HAP-1 (cell line): ENCODE data around the gene TFCP2L1.
"Not testable (repeated sequence)": the region's sequence is repeated elsewhere in the genome, so short reads cannot be mapped to it uniquely, and the experiment has no call there.

Experiments
- DNase-seq, 2 experiments: peaks; one replicate each; pipeline ENCODE4 v3.0.0-alpha.2; 2016 to 2020; ENCODE audit warnings: low spot score in 2 of 2
- H3K27me3 ChIP-seq: fragments of 250-450 bp; sonication (Bioruptor Pico); 2 replicates; pipeline ENCODE4 v1.5.1; 2020; ENCODE audit warnings: low read depth, mild to moderate bottlenecking, moderate library complexity
- H3K36me3 ChIP-seq: fragments of 250-450 bp; sonication (Bioruptor Pico); replicated peaks from 2 replicates; pipeline ENCODE4 v1.5.1; 2020; ENCODE audit warnings: mild to moderate bottlenecking
- H3K4me1 ChIP-seq: fragments of 250-450 bp; sonication (Bioruptor Pico); 2 replicates; pipeline ENCODE4 v1.5.1; 2020; ENCODE audit warnings: mild to moderate bottlenecking
- H3K4me3 ChIP-seq: fragments of 250-450 bp; sonication (Bioruptor Pico); 2 replicates; pipeline ENCODE4 v1.5.1; 2020; ENCODE audit warnings: mild to moderate bottlenecking, moderate library complexity
- H3K9me3 ChIP-seq: fragments of 250-450 bp; sonication (Bioruptor Pico); 2 replicates; pipeline ENCODE4 v1.5.1; 2020; ENCODE audit warnings: mild to moderate bottlenecking, moderate library complexity
- in situ Hi-C: fragments of 300-500 bp; cut with MboI; formaldehyde crosslinking; loops from 3 replicates; pipeline ENCODE4 v1.14.3; 2020; ENCODE audit warnings: low sequenced_read_pairs, inconsistent platforms, mixed read lengths

TFCP2L1 gene

DNA sequence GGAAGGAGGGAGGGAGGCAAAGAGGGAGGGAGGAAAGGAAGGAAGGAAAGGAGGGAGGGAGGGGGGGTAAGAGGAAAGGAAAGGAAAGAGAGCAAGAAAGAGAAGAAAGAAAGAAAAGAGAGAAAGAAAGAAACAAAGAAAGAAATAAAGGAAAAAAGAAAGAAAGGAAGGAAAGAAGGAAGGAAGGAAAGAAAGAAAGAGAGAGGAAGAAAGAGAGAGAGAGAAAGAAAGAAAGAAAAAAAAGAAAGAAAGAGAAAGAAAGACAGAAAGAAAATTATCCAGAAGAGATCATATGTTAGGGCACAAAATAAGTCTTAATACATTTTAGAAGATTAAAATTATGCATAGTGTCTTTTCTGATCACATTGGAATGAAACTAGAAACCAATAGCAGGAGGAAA lies 24.3 kb upstream of the TFCP2L1 start:
- no peak for DNase-seq
- Histone ChIP-seq H3K36me3 (no peaks in the 10 kb centered on the region), H3K27me3 (peaks cover 22% of the 10 kb centered on the region; the same call in 1 of the 2 replicates), H3K4me3 (no peak overlapping the region), H3K4me1 (no peaks in the 10 kb centered on the region), H3K9me3 (no peaks in the 10 kb centered on the region)
- in situ Hi-C loops = no loop called here

DNA sequence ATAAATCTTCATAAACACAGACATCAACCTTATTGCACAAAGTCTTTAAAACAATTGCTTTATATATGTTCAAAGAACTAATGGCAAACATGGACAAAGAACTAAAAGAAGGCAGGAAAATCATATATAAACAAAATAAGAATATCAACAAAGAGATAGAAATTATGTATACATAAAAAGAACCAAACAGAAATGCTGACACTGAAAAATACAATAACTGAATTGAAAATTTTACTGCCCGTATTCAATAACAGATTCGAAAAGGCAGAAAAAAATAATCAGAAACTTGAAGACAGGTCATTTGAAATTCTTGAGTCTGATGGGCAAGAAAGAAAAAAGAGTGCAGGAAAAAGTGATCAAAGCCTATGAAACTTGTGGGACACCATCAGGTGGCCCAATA lies 22.0 kb upstream of the TFCP2L1 start:
- no peaks in the 10 kb centered on the region for H3K9me3 ChIP-seq
- DNase-seq = no peak
- in situ Hi-C loops = no loop called here
- no peaks in the 10 kb centered on the region for H3K36me3 ChIP-seq
- no peak overlapping the region for H3K4me3 ChIP-seq
- H3K4me1 ChIP-seq = no peaks in the 10 kb centered on the region
- peaks cover 21% of the 10 kb centered on the region; the same call in 1 of the 2 replicates for H3K27me3 ChIP-seq

DNA sequence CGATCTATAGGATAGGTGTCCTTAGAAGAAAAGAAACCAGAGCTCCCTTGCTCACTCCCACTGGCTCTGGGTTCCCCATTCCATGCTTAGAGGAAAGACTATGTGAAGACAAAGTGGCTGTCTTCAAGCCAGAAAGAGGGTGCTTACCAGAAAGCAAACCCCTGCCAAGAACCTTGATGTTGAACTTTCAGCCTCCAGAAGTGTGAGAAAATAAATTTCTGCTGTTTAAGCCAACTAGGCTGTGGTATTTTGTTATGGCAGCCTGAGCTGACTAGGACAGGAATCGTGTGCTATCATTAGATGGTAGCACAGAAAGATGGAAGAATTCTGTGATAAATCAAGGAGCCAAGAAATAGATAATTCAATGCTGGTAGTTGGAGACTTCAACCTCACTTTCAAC lies 19.9 kb upstream of the TFCP2L1 start:
- H3K27me3 ChIP-seq = peaks cover 12% of the 10 kb centered on the region; the same call in 1 of the 2 replicates
- H3K9me3 ChIP-seq = no peaks in the 10 kb centered on the region
- in situ Hi-C loops = no loop called here
- no peaks in the 10 kb centered on the region for H3K4me1 ChIP-seq
- H3K4me3 ChIP-seq = no peak overlapping the region
- DNase-seq = no peak
- H3K36me3 ChIP-seq = no peaks in the 10 kb centered on the region

DNA sequence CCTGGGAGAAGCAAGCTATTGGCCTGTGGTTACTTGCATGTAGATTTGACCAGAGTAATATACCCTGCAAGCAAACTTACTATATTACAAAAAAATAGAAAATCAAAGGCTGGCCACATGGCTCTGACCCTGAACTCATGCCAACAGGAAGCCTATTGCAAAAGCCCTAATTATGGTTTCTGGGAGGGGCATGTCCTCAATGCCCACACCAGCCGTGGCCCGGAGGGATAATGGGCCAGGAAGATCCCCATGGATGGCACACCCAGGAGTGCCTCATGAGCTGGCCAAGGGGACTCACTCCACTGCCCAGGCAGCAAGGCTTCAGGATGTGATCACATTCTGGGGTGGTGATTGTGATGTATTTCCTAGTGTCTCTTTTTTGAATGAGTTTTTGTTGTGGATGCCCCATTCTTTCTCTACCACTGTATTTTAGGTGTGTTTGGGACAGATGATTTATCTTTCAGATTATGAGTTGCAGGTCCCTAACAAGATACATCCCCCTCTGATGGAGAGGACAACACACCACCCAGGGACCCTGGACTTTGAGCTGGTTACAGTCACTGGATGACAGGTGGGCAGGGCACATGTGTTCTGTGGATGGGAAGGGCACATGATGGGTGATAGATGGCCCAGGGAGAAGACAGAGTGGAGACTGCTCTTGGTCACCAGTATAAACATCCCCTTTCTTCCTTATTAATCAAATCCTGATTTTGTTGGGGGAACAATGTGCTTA lies 18.7 kb upstream of the TFCP2L1 start:
- peaks cover 12% of the 10 kb centered on the region; the same call in 1 of the 2 replicates for H3K27me3 ChIP-seq
- in situ Hi-C loops = no loop called here
- no peak for DNase-seq

DNA sequence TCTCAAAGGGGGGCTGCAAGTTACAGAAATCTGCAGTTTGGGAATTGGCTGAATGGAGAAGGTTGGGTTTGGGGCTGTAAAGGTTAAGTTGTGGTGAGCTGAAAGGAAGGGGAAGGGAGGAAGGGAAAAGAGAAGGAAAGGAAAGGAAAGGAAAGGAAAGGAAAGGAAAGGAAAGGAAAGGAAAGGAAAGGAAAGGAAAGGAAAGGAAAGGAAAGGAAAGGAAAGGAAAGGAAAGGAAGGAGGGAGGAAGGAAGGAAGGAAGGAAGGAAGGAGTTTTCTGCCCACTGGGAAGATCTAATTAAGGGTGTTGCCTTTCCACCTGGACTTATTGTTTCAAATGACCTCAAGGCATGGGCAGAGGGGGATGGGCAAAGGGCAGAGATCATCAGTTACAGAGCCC lies 16.2 kb upstream of the TFCP2L1 start:
- H3K9me3 ChIP-seq, in situ Hi-C loops, H3K36me3 ChIP-seq, H3K4me3 ChIP-seq, DNase-seq, H3K27me3 ChIP-seq, H3K4me1 ChIP-seq: not testable (repeated sequence)

More for the DNA sequence above, 18.7 kb upstream of the TFCP2L1 start:
- Histone ChIP-seq H3K4me1 (no peaks in the 10 kb centered on the region), H3K9me3 (no peaks in the 10 kb centered on the region), H3K36me3 (no peaks in the 10 kb centered on the region), H3K4me3 (no peak overlapping the region)

DNA sequence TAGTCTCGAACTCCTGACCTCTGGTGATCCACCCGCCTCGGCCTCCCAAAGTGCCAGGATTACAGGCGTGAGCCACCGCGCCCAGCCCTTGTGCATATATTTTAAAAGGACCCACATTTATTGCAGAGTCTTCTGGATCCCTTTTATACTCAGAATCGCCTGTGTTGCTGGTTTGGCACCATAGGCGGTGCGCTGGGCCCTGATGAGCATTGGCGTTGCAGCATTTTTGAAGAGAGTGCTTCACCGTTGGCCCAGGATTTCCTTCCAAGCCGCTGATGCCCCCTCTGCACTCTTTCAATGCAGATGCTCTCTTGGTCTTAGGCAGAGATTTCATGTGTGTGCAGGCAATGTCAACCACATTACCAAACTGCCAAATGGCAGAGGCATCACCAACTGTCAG lies 13.5 kb upstream of the TFCP2L1 start:
- Histone ChIP-seq H3K27me3 (no peaks in the 10 kb centered on the region), H3K36me3 (no peaks in the 10 kb centered on the region), H3K4me1 (no peaks in the 10 kb centered on the region), H3K9me3 (no peaks in the 10 kb centered on the region), H3K4me3 (no peak overlapping the region)
- in situ Hi-C loops = no loop called here
- no peak for DNase-seq

DNA sequence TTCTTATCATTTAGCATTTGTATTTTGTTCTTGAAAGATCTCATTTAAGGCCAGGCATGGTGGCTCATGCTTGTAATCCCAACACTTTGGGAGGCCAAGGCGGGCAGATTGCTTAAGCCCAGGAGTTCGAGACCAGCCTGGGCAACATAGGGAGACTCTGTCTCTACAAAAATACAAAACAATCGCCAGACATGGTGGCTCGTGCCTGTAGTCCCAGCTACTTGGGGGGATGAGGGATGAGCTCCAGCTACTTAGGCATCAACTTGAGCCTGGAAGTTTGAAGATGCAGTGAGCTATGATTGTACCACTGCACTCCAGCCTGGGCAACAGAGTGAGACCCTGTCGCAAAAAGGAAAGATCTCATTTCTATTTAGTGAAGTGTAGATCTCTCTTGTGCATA lies 12.9 kb upstream of the TFCP2L1 start:
- H3K9me3 ChIP-seq, DNase-seq, H3K36me3 ChIP-seq, H3K4me1 ChIP-seq, H3K27me3 ChIP-seq, H3K4me3 ChIP-seq, in situ Hi-C loops: not testable (repeated sequence)

DNA sequence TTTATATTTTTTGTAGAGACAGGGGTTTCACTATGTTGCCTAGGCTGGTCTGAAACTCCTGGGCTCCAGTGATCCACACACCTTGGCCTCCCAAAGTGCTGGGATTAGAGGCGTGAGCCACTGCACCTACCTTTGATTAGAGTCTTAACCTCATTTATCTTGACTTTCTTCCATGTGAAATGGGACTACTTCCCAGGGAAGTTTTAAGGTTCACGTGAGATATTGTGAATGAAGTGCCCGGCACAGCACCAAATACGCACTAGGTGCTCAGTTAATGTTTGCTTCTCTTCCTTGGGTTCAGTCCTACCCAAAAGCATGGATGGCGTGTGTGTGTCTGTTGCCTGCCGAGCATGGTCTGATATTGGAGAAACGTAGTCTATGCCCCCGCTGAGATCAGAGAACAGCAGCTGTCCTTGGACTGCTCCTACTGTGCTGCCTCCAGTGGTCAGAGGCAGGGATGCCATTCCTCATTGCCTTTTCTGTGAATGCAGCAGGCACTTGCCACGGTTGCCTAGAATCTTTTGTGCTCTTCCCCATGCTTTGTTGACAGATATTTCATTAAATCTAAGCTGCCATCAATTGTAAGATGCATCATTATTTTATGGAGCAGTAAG lies 12.3 kb upstream of the TFCP2L1 start:
- no peaks in the 10 kb centered on the region for H3K27me3 ChIP-seq
- no peak overlapping the region for H3K4me3 ChIP-seq
- H3K36me3 ChIP-seq = no peaks in the 10 kb centered on the region
- in situ Hi-C loops = no loop called here
- H3K4me1 ChIP-seq = no peaks in the 10 kb centered on the region
- peak; percentile 70 to 72 for DNase-seq
- H3K9me3 ChIP-seq = no peaks in the 10 kb centered on the region

DNA sequence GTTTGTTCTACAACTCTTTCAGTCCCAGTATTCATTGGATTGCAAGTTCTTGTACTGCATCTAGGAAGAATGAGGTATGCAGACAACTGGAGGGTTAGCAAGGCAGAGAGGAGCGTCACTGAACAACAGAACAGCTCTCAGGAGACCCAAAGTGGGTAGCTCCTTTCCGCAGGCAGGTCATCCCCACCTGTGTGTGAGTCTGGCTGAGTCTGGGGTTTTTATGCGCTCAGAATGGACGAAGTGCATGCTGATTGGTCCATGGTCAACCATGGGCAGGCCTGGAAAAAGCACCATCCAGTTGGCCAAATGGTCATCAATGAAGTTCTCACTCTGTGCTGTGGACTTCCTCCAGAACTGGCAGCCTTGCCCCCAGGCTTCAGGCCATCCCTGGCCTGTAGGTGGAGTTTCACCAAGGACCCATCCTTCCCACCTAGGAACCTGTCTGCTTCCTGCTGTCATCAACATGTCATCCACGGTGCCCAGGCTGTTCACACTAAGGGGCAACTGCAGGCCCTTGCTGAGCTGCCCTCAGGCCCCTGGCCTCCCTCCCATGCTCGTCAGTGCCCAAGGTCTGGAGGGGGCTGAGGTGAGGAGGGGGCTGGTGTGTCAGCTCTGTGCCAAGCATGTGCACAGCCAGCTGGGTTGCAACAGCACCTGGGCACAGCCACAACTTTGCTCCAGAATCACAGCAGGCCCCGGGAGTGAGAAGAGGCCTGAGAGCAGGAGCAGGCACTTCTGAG lies 11.1 kb upstream of the TFCP2L1 start:
- Histone ChIP-seq H3K4me1 (no peaks in the 10 kb centered on the region), H3K27me3 (no peaks in the 10 kb centered on the region), H3K4me3 (no peak overlapping the region), H3K36me3 (no peaks in the 10 kb centered on the region), H3K9me3 (no peaks in the 10 kb centered on the region)
- in situ Hi-C loops = no loop called here
- no peak for DNase-seq

DNA sequence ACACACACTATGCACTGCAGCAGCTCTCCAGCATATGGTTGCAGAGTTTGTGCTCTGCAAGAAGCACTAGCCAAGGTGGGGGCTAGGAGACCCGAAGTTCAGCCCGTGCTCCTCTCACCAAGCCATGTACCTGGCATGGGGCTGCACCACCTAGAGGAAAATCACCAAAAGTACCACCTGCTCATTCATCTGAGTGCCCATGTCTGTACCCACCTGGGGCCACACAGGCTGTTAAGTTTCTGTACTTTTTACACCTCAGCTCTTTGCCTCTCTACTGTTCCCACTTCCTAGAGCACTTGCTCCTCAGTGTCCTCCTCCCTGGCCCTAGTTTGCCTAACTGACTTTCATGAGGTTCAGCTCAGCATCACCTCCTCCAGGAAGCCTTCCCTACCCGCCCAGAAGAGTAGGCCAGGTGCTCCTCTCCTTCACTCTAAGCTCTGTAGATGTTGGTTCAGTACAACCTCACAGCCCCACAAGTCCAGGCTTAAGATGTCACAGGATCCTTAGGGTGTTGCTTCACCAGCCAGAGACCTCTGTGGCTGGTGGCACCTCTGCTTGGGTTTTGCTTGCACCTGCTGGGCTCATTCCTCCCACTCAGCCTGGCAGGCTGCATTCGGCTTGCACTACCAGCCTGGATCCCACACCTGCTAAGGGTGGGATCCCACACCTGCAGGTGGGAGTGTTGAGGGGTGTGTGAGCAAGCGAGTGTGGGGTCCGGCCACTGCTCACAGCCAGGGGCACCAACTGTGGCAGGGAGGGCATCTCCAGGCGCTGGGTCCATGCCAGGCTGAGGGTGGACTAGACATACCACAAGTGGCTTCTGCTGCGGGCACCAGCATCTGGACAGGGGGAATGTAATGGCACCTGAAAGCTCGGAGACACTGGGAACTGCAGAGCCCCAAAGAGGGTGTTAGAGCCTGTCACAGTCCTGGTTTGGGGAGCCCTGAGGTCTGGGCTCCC lies 10.2 kb upstream of the TFCP2L1 start:
- no peak for DNase-seq
- Histone ChIP-seq H3K36me3 (no peaks in the 10 kb centered on the region), H3K9me3 (no peaks in the 10 kb centered on the region), H3K4me3 (no peak overlapping the region), H3K27me3 (no peaks in the 10 kb centered on the region), H3K4me1 (no peaks in the 10 kb centered on the region)
- in situ Hi-C loops = no loop called here

DNA sequence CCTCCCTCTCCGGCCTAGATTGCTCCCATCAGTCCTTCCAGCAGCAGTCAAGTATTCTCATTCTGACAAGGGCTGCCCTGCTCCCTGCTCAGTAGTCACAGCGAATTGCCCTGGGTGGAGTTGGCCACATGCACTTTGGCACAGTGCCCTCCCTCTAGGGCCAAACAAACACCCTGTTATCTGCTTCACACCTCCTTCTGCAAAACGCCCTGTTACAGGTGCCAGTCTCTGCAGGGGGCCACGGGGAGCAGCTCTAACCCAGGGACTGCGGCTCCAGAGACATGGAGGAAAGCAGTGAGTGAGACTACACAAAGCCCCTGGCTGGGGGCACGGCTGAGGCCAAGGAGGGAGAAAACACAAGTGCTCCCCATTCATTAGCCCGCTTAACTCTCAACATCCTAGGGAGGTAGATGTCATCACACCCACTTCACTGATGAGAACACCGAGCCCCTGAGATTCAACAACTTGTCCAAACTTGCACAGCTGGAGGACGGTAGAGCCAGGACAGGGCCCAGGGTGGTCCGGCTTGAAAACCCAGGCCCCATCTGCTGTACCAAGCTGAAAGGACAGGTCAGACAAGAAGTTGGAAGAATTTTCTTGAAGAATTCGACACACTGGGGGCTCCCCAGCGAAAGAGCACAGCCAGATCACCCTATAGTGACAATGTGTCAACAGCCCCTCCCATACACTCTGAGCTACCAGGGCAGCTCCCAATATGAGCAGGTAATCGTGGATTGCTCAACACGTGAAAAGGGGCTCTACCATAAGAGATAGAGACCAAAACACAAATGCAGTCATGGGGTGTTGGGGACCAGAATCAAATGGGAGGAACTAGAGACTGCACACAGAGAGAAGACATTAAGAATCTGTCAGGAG lies 8.7 kb upstream of the TFCP2L1 start:
- Histone ChIP-seq H3K4me1 (no peaks in the 10 kb centered on the region), H3K4me3 (no peak overlapping the region), H3K27me3 (no peaks in the 10 kb centered on the region), H3K9me3 (no peaks in the 10 kb centered on the region), H3K36me3 (no peaks in the 10 kb centered on the region)
- in situ Hi-C loops = no loop called here
- no peak for DNase-seq

DNA sequence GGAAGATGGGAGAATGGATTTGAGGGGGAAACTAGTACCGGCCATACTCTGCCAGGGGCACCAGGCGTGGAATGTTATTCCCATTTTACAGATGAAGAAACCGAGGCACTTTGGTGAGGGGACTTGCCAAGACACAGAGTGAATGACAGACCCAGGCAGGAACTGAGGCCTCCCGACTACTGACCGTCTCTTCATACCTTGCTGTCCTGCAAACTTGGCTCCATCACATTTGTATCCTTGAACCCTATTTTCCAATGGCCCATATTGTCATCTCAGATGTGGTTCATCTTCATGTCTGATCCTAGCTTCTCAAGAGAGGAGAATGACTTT lies 6.2 kb upstream of the TFCP2L1 start:
- no peaks in the 10 kb centered on the region for H3K36me3 ChIP-seq
- no peaks in the 10 kb centered on the region for H3K9me3 ChIP-seq
- in situ Hi-C loops = no loop called here
- DNase-seq = no peak
- no peaks in the 10 kb centered on the region for H3K4me1 ChIP-seq
- no peak overlapping the region for H3K4me3 ChIP-seq
- no peaks in the 10 kb centered on the region for H3K27me3 ChIP-seq

DNA sequence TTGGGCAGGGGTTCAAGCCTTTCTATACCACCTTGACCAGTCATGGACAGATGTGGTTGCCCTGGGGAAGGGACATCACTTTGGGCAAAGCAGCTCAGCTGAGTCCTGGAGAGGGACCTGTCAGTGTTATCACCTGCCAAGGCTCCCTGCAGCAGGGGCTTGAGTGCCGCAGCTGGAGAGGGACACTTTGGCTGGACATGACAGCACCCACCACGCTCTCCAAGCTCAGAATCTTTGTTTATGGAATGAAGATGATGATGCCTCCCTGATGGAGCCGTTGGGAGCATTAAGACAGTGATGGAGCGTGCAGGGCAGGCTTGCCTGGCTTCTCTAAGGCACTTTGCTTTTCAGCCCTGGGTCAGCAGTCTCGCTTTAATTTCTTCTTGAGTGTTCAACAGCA lies 4.3 kb upstream of the TFCP2L1 start:
- no peak for DNase-seq
- Histone ChIP-seq H3K36me3 (no peaks in the 10 kb centered on the region), H3K9me3 (no peaks in the 10 kb centered on the region), H3K4me1 (no peaks in the 10 kb centered on the region), H3K4me3 (no peak overlapping the region), H3K27me3 (no peaks in the 10 kb centered on the region)
- in situ Hi-C loops = no loop called here
